Right lobe of liver (tissue), 6 donors: ENCODE data around the gene MCC. TPM values are rescaled to one million over a fixed set of nuclear protein-coding genes. Genes with fewer than 3 reads are reported as not detected.

Experiments
- ATAC-seq, 4 donors: fragments of 200-7000 bp; cut with Tn5 transposase; one replicate each; pipeline ENCODE4 v1.9.1; 2020; ENCODE audit warnings: mild to moderate bottlenecking in 4 of 4, moderate library complexity in 4 of 4
- DNase-seq, 3 donors: peaks; one replicate each; pipeline ENCODE4 v3.0.0-alpha.2; 2020
- H3K27ac ChIP-seq, 3 donors: fragments of 200-600 bp; one replicate each; pipeline ENCODE4 v1.8.0; 2022
- H3K27me3 ChIP-seq, 2 donors: fragments of 200-600 bp; one replicate each; pipeline ENCODE4 v1.8.0; 2022
- H3K36me3 ChIP-seq, 4 donors: fragments of 200-600 bp; sonication (generic) in 1 of 4; one replicate each; pipeline versions ENCODE4 v1.5.1 to v1.8.0; 2017 to 2022; ENCODE audit warnings: control low read depth in 1 of 4
- H3K4me1 ChIP-seq, 4 donors: fragments of 200-600 bp; sonication (generic) in 1 of 4; one replicate each; pipeline versions ENCODE4 v1.5.1 to v1.8.0; 2017 to 2022; ENCODE audit warnings: control low read depth in 1 of 4
- H3K4me3 ChIP-seq, 3 donors: fragments of 200-600 bp; one replicate each; pipeline ENCODE4 v1.8.0; 2022
- H3K9me3 ChIP-seq, 4 donors: fragments of 200-600 bp; sonication (generic) in 1 of 4; one replicate each; pipeline versions ENCODE4 v1.5.1 to v1.8.0; 2017 to 2022; ENCODE audit warnings: control low read depth in 1 of 4
- CTCF ChIP-seq, 4 donors: fragments of 200-600 bp in 3 of 4; fragments of 450-650 bp in 1 of 4; IDR thresholded peaks; one replicate each; pipeline versions ENCODE4 v1.5.1 to v1.8.0; 2016 to 2022; ENCODE audit warnings: antibody characterized with exemption in 4 of 4, mild to moderate bottlenecking in 2 of 4
- POLR2A ChIP-seq: fragments of 450-650 bp; IDR thresholded peaks from one replicate; pipeline ENCODE4 v1.6.1; 2017; ENCODE audit warnings: antibody characterized with exemption, mild to moderate bottlenecking
- WGBS: methylation state at CpG from one replicate; pipeline ENCODE4 v1.1.6; 2018; ENCODE audit warnings: low coverage, low lambda C conversion rate; ENCODE audit not compliant: insufficient coverage; ENCODE audit errors: missing lambda C conversion rate; 5-methylcytosine and 5-hydroxymethylcytosine counted together
- intact Hi-C, 2 donors: fragments of 100-400 bp; cut with DNase I; formaldehyde crosslinking; loops; one replicate each; pipeline versions ENCODE4 v1.11.2 to v1.14.1; 2022
- total RNA-seq, 6 experiments: library from RNA; depleted of rRNA in 2 of 6; stranded (reverse); fragments of >200 nt in 2 of 6; fragmentation: NEBNext Ultra II Directional in 3 of 6; extraction: Animal tissue kit (Norgen Biotek cat#: 25700) in 3 of 6; gene quantifications; one replicate each; pipeline versions ENCODE4 v1.1.0 to v1.2.4, GENCODE V29; 2016 to 2023
- donor health status: DM: no; HTN: yes; CAD: no.
- donor health status: DM: no; HTN: no; CAD: no.
- donor health status: DM: no; HTN: no; CAD: no.
- donor health status: DM: no; HTN: yes; CAD: no.
- donor health status: DM: no; HTN: yes; CAD: no.

Gene MCC
- total RNA-seq, 6 experiments from 2014 or later, result 23.1 to 35.2 (median 26.1) TPM

GRCh38 chr5:113058269-113058668 is 430.0 kb downstream of the MCC start:
- Histone ChIP-seq H3K4me3 (no peak overlapping the region), H3K27ac (no peak overlapping the region), H3K4me1 (peaks cover 0 to 4% (median 0%) of the 10 kb centered on the region in 4 donors), H3K36me3 (peaks cover 0 to 58% (median 7%) of the 10 kb centered on the region in 4 donors), H3K9me3 (no peaks in the 10 kb centered on the region), H3K27me3 (no peaks in the 10 kb centered on the region)
- intact Hi-C loops, result no loop called here
- no peak for DNase-seq
- TF ChIP-seq POLR2A, result no peak
- no peak for TF ChIP-seq CTCF (IDR thresholded peaks at IDR 0.05)
- WGBS, result no CpG with 5 or more reads among the region's 5 CpGs
- no peak for ATAC-seq

GRCh38 chr5:113057557-113057984 is 430.7 kb downstream of the MCC start:
- H3K4me1 ChIP-seq, result no peaks in the 10 kb centered on the region
- H3K27me3 ChIP-seq, result no peaks in the 10 kb centered on the region
- WGBS, result 92% methylated on average over 11 of the region's 14 CpGs
- no peak for TF ChIP-seq CTCF (IDR thresholded peaks at IDR 0.05)
- no peak for TF ChIP-seq POLR2A
- no peaks in the 10 kb centered on the region for H3K9me3 ChIP-seq
- H3K36me3 ChIP-seq, result peaks cover 0 to 61% (median 9%) of the 10 kb centered on the region in 4 donors
- DNase-seq (no peak), ATAC-seq (no peak)
- intact Hi-C loops, result no loop called here
- no peak overlapping the region for H3K4me3 ChIP-seq
- no peak overlapping the region for H3K27ac ChIP-seq

GRCh38 chr5:113056988-113057387 is 431.3 kb downstream of the MCC start:
- DNase-seq (no peak), ATAC-seq (no peak)
- Histone ChIP-seq H3K4me3 (no peak overlapping the region), H3K9me3 (no peaks in the 10 kb centered on the region), H3K27ac (no peak overlapping the region), H3K27me3 (no peaks in the 10 kb centered on the region), H3K36me3 (peaks cover 0 to 64% (median 9%) of the 10 kb centered on the region in 4 donors), H3K4me1 (no peaks in the 10 kb centered on the region)
- intact Hi-C loops, result no loop called here
- TF ChIP-seq CTCF (IDR thresholded peaks at IDR 0.05) (no peak), POLR2A (no peak)
- WGBS, result 83% methylated on average over 5 of the region's 5 CpGs

- no peak overlapping the region for H3K27ac ChIP-seq
- no peaks in the 10 kb centered on the region for H3K9me3 ChIP-seq
- intact Hi-C loops, result no loop called here
- H3K4me3 ChIP-seq, result no peak overlapping the region
- H3K4me1 ChIP-seq, result no peaks in the 10 kb centered on the region
- no peak for TF ChIP-seq CTCF (IDR thresholded peaks at IDR 0.05)
- TF ChIP-seq POLR2A, result no peak
- DNase-seq, result no peak
- no peak for ATAC-seq
- peaks cover 0 to 62% (median 6%) of the 10 kb centered on the region in 4 donors for H3K36me3 ChIP-seq
- H3K27me3 ChIP-seq, result no peaks in the 10 kb centered on the region
- WGBS, result no CpG with 5 or more reads among the region's 11 CpGs
Observed at GRCh38 chr5:113054899-113055298, 433.4 kb downstream of the MCC start.

- 78% methylated on average over 5 of the region's 9 CpGs for WGBS
- Histone ChIP-seq H3K9me3 (no peaks in the 10 kb centered on the region), H3K36me3 (peaks cover 0 to 69% (median 6%) of the 10 kb centered on the region in 4 donors), H3K27me3 (no peaks in the 10 kb centered on the region), H3K4me1 (no peaks in the 10 kb centered on the region), H3K4me3 (no peak overlapping the region), H3K27ac (no peak overlapping the region)
- no peak for TF ChIP-seq CTCF (IDR thresholded peaks at IDR 0.05)
- no peak for TF ChIP-seq POLR2A
- no peak for DNase-seq
- intact Hi-C loops, result no loop called here
- peak in 1 of 4 donors; percentile 17 for ATAC-seq
Observed at GRCh38 chr5:113053511-113053995, 434.7 kb downstream of the MCC start.
